SK-N-SH treated with all-trans-retinoic acid at 6 μM for 48 hours (cell line): Measurements from ENCODE around the gene PIM3.

ENCODE experiments used
- ESRRG ChIP-seq: fragments of 250-450 bp; sonication (Bioruptor Pico); IDR thresholded peaks from 2 replicates; pipeline ENCODE4 v1.6.1; 2021; ENCODE audit warnings: mild to moderate bottlenecking
- GLIS3 ChIP-seq: fragments of 250-450 bp; sonication (Bioruptor Pico); IDR thresholded peaks from 2 replicates; pipeline ENCODE4 v1.5.0; 2020; ENCODE audit warnings: mild to moderate bottlenecking, moderate library complexity
- ZC3H10 ChIP-seq: fragments of 250-450 bp; sonication (Bioruptor Pico); IDR thresholded peaks from 2 replicates; pipeline ENCODE4 v1.5.1; 2021; ENCODE audit warnings: mild to moderate bottlenecking, moderate library complexity
- ZFP30 ChIP-seq: fragments of 450-650 bp; formaldehyde crosslinking; IDR thresholded peaks from 2 replicates; pipeline ENCODE4 v1.5.0; 2022; ENCODE audit warnings: mild to moderate bottlenecking, moderate library complexity
- ZNF565 ChIP-seq: fragments of 450-650 bp; formaldehyde crosslinking; conservative IDR thresholded peaks from 2 replicates; pipeline ENCODE4 v1.5.0; 2020; ENCODE audit warnings: low read depth, mild to moderate bottlenecking, moderate library complexity

DNA sequence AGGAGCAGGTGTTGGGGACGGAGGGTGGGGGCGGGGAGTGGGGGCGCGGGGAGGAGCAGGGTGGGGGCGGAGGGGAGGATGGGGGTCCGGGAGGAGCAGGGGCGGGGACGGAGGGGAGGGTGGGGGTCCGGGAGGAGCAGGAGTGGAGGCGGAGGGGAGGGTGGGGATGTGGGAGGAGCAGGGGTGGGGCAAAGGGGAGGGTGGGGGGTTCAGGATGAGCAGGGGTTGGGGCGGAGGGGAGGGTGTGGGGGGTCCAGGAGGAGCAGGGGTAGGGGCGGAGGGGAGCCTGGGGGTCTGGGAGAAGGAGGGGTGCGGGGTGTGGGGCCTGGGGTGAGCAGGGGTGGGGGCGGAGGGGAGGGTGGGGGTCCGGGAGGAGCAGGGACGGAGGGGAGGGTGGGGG is 25.0 kb upstream of the PIM3 start:
- TF ChIP-seq ZFP30 (no peak), ZNF565 (CRISPR knock-in tag) (no peak), ESRRG (CRISPR knock-in tag) (no peak), ZC3H10 (CRISPR knock-in tag) (no peak), GLIS3 (CRISPR knock-in tag) (no peak)
